Activated CD4-positive, alpha-beta T cell treated with anti-CD3 and anti-CD28 coated beads, Interleukin-2, amount 50 U/mL, for 24 hours (primary cell): ENCODE measurements around the gene KAZALD1.
"Not testable (repeated sequence)": the region's sequence is repeated elsewhere in the genome, so short reads cannot be mapped to it uniquely, and the experiment has no call there.

Source experiments
- DNase-seq, 2 donors: peaks; one replicate each; pipeline ENCODE4 v3.0.0-alpha.2; 2020; ENCODE audit warnings: low read depth in 1 of 2, low spot score in 1 of 2

KAZALD1 gene

GRCh38 chr10:101030496-101031127 lies 31.2 kb upstream of the KAZALD1 start:
- DNase-seq = no peak

DNA sequence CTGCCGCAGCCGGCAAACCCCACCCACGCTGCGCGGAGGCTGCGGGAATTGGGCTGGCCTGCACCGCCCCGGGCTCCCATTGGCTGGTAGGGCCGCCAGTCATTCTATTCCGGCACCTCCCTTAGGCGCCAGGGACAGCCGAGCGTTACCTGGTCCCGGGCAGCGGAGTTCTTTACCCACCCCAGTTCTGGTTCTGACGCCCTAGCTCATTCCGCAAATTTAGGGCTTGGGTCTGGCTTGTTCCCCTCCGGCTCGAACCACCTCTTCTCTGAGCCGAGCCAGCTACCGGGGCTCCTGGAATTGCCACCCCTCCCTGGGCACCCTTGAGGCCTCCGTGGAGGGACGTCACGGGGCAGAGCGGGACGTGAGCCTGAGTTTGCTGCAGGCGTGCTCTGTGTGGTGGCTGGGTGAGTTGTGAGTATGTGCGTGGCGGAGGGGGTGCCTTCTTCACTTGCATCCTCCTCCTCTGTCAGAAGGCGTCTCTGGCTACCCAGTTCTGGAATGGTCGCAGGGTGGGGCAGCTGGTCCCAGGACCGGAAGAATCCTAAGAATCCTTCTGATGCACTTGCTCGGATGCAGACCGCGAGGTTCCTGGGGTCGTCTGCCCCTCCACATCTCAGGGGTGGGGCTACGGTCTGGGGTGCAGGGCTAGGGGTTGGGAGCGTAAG lies 30.5 kb upstream of the KAZALD1 start, which contains the start of the genes PDZD7 and SFXN3:
Gene PDZD7, minus strand, starts transcription at position 2 of the 668 bp plus-strand sequence. CDS start 910 bp downstream, outside the sequence.
Gene SFXN3, plus strand, starts transcription at position 107 of the 668 bp plus-strand sequence. CDS start 3,461 bp downstream, outside the sequence.
- peak; percentile 88 to 92 for DNase-seq

DNA sequence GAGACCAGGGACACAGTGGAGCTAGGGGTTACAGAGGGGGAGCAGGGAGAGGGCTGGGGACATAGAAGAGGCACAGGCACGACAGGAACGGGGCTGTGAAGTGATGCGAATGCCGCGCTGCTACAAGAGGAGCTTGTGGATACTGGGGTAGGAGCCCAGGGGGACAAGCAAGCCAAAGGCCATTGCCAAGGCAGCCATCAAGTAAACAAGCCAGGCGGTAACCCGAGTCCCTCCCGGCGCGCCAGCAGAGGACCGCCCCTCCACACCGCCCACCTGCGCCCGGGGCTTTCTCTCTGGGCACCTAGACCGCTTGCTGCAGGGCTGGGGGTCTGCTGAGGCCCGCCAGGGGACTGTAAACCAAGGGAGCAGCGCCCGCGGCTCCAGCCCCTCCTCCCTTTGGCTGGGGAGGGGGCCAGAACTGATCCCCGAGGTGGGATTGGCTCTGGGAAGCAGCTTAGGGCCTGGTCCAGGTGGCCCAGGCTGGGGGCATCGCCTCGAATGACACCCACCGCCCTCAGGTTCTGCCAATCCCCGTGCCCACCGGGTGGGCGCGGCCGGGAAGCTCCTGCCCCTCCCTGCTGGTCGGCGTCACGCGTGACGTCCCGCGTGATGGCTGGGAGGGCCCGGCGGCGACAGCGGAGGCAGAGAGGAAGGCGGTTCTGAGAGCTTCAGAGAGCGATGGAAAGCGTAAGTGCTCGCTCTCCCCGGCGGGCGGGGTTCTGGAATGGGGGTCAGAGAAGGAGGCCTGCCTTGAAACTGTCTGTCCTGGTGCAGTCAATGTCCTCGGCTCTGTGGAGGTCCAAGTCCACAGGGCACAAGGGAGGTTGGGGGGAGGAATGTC lies 29.8 kb upstream of the KAZALD1 start:
- DNase-seq = peak; percentile 52 to 55

DNA sequence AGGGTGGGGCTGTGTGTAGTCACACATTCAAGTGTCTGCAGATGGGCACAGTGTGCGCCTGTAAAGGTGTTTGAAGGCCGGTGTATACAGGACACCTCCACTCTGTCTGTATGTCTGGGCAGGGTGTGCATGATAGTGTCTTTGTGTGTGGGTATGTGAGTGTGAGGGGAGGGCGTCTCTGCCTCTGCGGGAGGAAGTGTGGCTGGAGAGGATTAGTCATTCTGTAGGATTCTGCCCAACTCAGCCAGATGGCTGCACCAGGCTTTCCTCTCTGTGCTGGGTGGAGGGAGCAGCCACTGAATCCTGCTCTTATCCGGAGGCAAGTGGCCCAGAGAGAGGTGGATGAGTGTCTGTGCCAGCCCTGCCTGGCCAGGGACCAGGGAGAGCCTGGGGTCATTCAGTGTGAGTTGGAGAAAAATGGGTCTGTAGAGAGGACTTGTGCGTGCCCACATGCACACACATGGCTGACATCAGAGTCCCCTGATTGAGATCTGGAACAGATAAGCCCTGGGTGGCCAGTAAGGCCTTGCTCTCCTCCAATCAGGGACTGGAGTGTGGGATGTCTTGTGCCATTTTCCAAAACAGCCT lies 29.1 kb upstream of the KAZALD1 start:
- peak; percentile 19 to 49 for DNase-seq

- no peak for DNase-seq
These were observed 28.5 kb upstream of the KAZALD1 start for GRCh38 chr10:101033276-101033675.

DNA sequence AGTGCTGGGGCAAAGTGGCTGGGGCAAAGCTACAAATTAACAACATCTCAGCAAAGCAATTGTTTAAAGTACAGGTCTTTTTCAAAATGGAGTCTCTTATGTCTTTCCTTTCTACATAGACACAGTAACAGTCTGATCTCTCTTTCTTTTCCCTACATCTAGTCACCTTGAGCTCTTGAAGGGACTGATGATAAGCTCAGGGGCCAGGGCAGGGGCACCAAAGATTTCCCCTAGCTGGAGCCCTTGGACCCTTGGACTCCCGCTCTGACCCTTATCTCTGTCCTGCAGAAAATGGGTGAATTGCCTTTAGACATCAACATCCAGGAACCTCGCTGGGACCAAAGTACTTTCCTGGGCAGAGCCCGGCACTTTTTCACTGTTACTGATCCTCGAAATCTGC lies 27.4 kb upstream of the KAZALD1 start:
- not testable (repeated sequence) for DNase-seq

DNA sequence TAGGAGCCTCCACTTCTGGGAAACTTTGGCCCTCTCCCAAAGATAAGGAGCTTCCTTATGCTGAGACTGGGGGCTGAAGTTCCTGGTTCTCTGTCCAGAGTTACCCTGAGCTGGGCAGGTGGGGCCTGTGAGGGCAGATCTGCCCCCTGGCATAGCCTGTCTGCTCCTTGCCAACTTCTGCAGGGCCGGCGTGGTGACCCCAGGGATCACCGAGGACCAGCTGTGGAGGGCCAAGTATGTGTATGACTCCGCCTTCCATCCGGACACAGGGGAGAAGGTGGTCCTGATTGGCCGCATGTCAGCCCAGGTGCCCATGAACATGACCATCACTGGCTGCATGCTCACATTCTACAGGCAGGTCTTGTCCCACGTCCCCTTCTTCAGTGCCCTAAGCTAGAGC lies 26.5 kb upstream of the KAZALD1 start:
- no peak for DNase-seq

DNA sequence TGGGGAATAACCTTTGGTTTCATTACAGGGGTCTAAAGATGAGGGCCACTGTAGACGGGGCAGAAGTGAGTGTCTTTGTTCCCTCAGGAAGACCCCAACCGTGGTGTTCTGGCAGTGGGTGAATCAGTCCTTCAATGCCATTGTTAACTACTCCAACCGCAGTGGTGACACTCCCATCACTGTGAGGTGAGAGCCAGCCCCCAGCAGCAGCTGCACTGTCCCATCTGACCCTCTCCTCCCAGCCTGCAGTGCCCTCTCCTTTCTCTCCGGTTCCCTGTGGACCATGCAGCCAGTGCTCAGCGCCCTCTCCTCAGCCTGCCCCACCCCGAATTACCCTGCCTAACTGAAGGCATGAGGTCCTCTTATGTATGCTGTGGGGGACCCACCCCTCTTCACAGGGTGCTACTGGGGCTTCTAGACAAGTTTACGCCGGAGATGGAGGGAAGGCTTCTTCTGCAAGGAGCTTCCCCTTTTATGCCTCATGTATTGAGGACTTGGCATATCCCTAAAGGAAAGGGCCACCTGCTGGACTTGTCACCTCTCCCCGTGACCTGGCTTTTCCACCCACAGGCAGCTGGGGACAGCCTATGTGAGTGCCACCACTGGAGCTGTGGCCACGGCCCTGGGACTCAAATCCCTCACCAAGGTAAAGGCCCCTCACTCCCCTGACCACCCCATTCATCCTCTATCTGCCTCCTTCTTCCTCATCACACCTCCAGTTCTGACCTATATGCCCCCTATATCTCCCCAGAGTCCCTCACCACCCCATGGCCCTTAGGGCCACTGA lies 25.7 kb upstream of the KAZALD1 start:
- no peak for DNase-seq

DNA sequence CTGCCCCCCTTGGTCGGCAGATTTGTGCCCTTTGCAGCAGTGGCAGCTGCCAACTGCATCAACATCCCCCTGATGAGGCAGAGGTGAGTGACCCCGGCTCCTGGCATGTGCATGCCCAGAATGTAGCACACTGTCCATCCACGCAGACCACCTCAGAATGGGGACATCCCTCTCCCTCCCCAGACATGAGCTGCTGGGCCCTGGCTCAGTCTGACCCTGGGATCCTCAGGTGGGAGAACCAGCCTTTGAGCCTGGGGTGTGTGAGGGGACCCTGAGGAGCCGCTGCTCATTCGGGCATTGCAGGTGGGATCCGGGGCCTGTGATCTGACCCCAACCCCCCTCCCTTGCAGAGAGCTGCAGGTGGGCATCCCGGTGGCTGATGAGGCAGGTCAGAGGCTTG lies 25.1 kb upstream of the KAZALD1 start:
- DNase-seq = no peak

GRCh38 chr10:101038484-101038883 lies 23.3 kb upstream of the KAZALD1 start:
- no peak for DNase-seq

- no peak for DNase-seq
These were observed 21.7 kb upstream of the KAZALD1 start for GRCh38 chr10:101040061-101040460.

GRCh38 chr10:101040851-101041250 lies 20.9 kb upstream of the KAZALD1 start:
- no peak for DNase-seq

GRCh38 chr10:101041252-101041761 lies 20.5 kb upstream of the KAZALD1 start:
- peak; percentile 32 to 66 for DNase-seq

DNA sequence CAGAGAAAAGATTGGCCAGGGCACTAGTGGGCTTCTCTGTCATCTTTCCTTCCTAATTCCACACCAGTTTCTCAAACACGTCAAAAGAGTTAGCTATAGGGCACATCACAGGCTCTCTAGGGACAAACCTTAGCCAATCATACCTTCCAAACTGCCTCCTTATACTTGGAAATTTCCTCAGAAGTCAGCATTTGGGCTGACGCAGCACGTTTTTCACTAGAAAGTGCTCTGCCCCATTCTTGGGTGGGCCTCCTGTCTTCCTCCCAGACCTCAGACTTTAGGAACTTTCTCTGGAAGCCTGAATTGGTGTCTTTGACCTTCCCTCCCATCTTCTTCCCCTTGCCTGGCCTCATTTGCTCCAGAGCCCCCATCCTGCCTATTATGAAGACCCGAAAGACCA lies 19.7 kb upstream of the KAZALD1 start:
- DNase-seq = no peak

GRCh38 chr10:101042667-101043362 lies 19.0 kb upstream of the KAZALD1 start:
- peak; percentile 70 to 86 for DNase-seq

GRCh38 chr10:101043363-101043707 lies 18.5 kb upstream of the KAZALD1 start:
- no peak for DNase-seq

DNA sequence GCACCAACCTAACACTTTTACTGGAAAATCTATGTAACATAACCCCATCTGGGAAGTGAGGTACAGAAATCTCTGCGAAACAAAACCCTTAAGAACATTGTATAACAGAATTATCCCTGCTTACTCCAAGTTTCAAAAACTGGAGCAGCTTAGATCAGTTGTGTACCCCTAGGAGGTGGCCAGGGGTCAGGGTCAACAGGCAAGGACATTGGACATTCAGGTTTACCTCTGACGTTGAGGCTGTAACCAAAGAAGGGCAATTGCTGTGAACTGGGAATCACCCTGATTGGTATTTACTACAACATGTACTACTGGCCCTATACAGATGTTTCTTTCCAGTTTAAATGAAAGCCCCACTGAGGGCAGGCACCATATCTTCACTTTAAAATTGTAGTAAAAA lies 17.7 kb upstream of the KAZALD1 start:
- no peak for DNase-seq

DNA sequence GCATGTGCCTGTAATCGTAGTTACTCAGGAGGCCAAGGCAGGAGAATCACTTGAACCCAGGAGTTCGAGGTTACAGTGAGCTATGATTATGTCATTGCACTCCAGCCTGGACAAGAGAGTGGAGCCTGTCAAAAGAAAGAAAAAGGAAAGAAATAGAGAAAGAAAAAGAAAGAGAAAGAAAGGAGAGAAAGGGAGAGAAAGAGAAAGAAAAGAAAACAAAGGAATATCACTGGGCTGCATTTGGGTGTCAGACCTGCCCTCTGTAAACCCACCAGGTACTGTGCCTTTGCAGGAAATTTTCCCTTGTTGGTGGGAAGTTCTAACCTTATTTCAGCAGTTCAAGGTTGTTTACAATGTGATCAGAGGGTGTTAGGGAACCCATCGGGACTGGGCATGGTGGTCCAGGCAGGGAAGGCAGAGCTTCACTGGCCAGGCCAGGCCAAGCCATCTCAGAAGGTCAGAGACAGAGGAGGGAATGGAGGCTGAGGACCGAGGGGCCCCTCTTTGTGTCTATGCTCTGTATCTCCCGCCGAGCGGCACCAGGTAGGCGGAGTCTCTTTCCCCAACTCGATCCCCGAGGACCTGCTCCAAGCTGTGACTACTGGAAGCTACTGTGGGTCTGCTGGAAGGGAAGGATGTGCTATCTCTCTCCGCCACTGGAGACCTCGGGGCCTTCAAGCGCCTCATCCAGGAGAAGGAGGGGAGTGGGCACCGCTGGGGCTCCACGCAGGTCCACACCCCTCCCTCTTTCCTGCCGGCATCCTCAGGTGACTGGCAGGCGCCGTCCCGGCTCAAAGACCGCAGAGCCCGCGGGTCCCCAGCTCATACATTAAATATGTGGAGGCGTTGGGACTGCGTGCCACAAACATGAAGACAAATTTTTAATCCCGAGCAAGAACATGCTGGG lies 15.2 kb upstream of the KAZALD1 start:
- no peak for DNase-seq

GRCh38 chr10:101047268-101047667 lies 14.5 kb upstream of the KAZALD1 start:
- DNase-seq = no peak
